OCI-LY7 (cell line): Measurements from ENCODE around the gene PCCA. TPM values are rescaled to one million over a fixed set of nuclear protein-coding genes. Genes with fewer than 3 reads are reported as not detected.

Experiments
- BruUV-seq: library from RNA; stranded (reverse); fragments of 400-500 nt; replicated peaks from 2 replicates; lab custom pipeline; 2021; lab: Mats Ljungman, UMichigan
- CTCF ChIA-PET: fragments of 300-600 bp; sonication (Branson Sonifier 250); formaldehyde crosslinking; loops from one replicate; lab custom pipeline; 2022; ENCODE audit warnings: antibody characterized with exemption; ENCODE audit not compliant: unreplicated experiment; lab: Charles Lee
- POLR2A ChIA-PET: fragments of 300-600 bp; sonication (Branson Sonifier 250); formaldehyde crosslinking; loops from one replicate; lab custom pipeline; 2022; ENCODE audit warnings: antibody characterized with exemption; lab: Charles Lee
- DNase-seq: peaks from one replicate; pipeline ENCODE4 v3.0.0-alpha.2; 2015; ENCODE audit warnings: low spot score
- H2AFZ ChIP-seq: fragments of 200-600 bp; sonication (generic), shearing (Covaris generic); 2 replicates; pipeline ENCODE4 v1.6.1; 2014; ENCODE audit warnings: mild to moderate bottlenecking, antibody characterized with exemption, low read length, moderate library complexity
- H3K27ac ChIP-seq: fragments of 200-600 bp; sonication (generic); 2 replicates; pipeline ENCODE4 v1.5.1; 2014; ENCODE audit warnings: mixed run types, low read depth, mild to moderate bottlenecking, moderate library complexity, low read length, inconsistent platforms; ENCODE audit not compliant: poor library complexity, severe bottlenecking
- H3K36me3 ChIP-seq: fragments of 200-600 bp; sonication (generic); 2 replicates; pipeline ENCODE4 v1.6.1; 2014; ENCODE audit warnings: mild to moderate bottlenecking, antibody characterized with exemption, low read length, moderate library complexity, mixed read lengths; ENCODE audit not compliant: insufficient read depth
- H3K4me1 ChIP-seq: fragments of 200-600 bp; sonication (generic); 2 replicates; pipeline ENCODE4 v1.5.1; 2014; ENCODE audit warnings: mild to moderate bottlenecking, low read length; ENCODE audit not compliant: insufficient read depth, poor library complexity, severe bottlenecking
- H3K4me2 ChIP-seq: fragments of 200-600 bp; sonication (generic); 2 replicates; pipeline ENCODE4 v1.6.1; 2014; ENCODE audit warnings: mild to moderate bottlenecking, low read length
- H3K4me3 ChIP-seq: fragments of 200-600 bp; sonication (generic); 2 replicates; pipeline ENCODE4 v1.5.1; 2014; ENCODE audit warnings: mild to moderate bottlenecking, low read depth, low read length; ENCODE audit not compliant: poor library complexity, severe bottlenecking
- H3K79me2 ChIP-seq: fragments of 200-600 bp; sonication (generic); 2 replicates; pipeline ENCODE4 v1.6.1; 2016; ENCODE audit warnings: low read depth, mild to moderate bottlenecking, low read length, moderate library complexity, mixed read lengths; ENCODE audit not compliant: insufficient read depth
- H3K9me2 ChIP-seq: fragments of 200-600 bp; sonication (generic); 2 replicates; pipeline ENCODE4 v1.6.1; 2016; ENCODE audit warnings: mild to moderate bottlenecking, low read length, mixed read lengths; ENCODE audit not compliant: insufficient read depth
- H3K9me3 ChIP-seq: fragments of 200-600 bp; sonication (generic); 2 replicates; pipeline ENCODE4 v1.6.1; 2014; ENCODE audit warnings: mild to moderate bottlenecking, mixed run types, low read length, mixed read lengths
- H4K20me1 ChIP-seq: fragments of 200-600 bp; sonication (generic); 2 replicates; pipeline ENCODE4 v1.6.1; 2014; ENCODE audit warnings: mild to moderate bottlenecking, antibody characterized with exemption, low read length, moderate library complexity, mixed read lengths; ENCODE audit not compliant: insufficient read depth
- CTCF ChIP-seq: fragments of 200-600 bp; sonication (generic); conservative IDR thresholded peaks from 2 replicates; pipeline ENCODE4 v1.5.1; 2014; ENCODE audit warnings: mild to moderate bottlenecking, antibody characterized with exemption, low read length, moderate library complexity, mixed read lengths
- EZH2phosphoT487 ChIP-seq: fragments of 200-600 bp; sonication (generic); IDR thresholded peaks from 2 replicates; pipeline ENCODE4 v1.6.1; 2018; ENCODE audit warnings: low read depth, borderline replicate concordance, mild to moderate bottlenecking, mixed run types, antibody characterized with exemption, low read length, moderate library complexity, mixed read lengths
- intact Hi-C: fragments of 100-400 bp; cut with micrococcal nuclease; formaldehyde crosslinking; loops from one replicate; pipeline ENCODE4 v1.10.0; 2022; ENCODE audit not compliant: unreplicated experiment
- total RNA-seq, 2 experiments: library from RNA; depleted of rRNA in 1 of 2; stranded (reverse); fragments of >200 nt in 1 of 2; shearing (Covaris generic) in 1 of 2; gene quantifications; 2 replicates each; pipeline ENCODE4 v1.2.3, GENCODE V29; 2014 to 2022

PCCA gene
- total RNA-seq, 2 experiments from 2014 or later: 2.7 to 7.2 TPM

GRCh38 chr13:100512422-100512821 is 423.5 kb downstream of the PCCA start:
- Histone ChIP-seq H3K4me3 (no peak overlapping the region), H2AFZ (no peak overlapping the region), H3K36me3 (no peaks in the 10 kb centered on the region), H3K79me2 (no peaks in the 10 kb centered on the region), H3K9me3 (no peaks in the 10 kb centered on the region), H4K20me1 (no peaks in the 10 kb centered on the region), H3K4me2 (no peak overlapping the region), H3K9me2 (no peaks in the 10 kb centered on the region), H3K4me1 (no peaks in the 10 kb centered on the region), H3K27ac (no peak overlapping the region)
- BruUV-seq: no TSS peak
- intact Hi-C loops: loop anchor here (10.0 kb wide), 2 partner anchors 858 to 1068 kb away; no protein-coding TSS in a partner anchor
- ChIA-PET POLR2A (no interaction called here), CTCF (no interaction called here)
- TF ChIP-seq EZH2phosphoT487: no peak
- no peak for TF ChIP-seq CTCF
- no peak for DNase-seq

- H3K36me3 ChIP-seq: no peaks in the 10 kb centered on the region
- no peak overlapping the region for H3K4me3 ChIP-seq
- intact Hi-C loops: loop anchor here (10.0 kb wide), 2 partner anchors 858 to 1068 kb away; no protein-coding TSS in a partner anchor
- no peak for TF ChIP-seq EZH2phosphoT487
- TF ChIP-seq CTCF: no peak
- no peak overlapping the region for H3K27ac ChIP-seq
- no peaks in the 10 kb centered on the region for H4K20me1 ChIP-seq
- no peak overlapping the region for H2AFZ ChIP-seq
- ChIA-PET POLR2A (interaction anchor here (0.5 kb wide), 1 partner anchor 1380 kb away, joined by 3 read pairs; no protein-coding TSS in a partner anchor), CTCF (no interaction called here)
- no peaks in the 10 kb centered on the region for H3K9me3 ChIP-seq
- H3K4me2 ChIP-seq: no peak overlapping the region
- H3K4me1 ChIP-seq: no peaks in the 10 kb centered on the region
- no peaks in the 10 kb centered on the region for H3K79me2 ChIP-seq
- H3K9me2 ChIP-seq: no peaks in the 10 kb centered on the region
- DNase-seq: no peak
- BruUV-seq: no TSS peak
Observed at GRCh38 chr13:100513171-100513570, 424.3 kb downstream of the PCCA start.

- H3K9me3 ChIP-seq: no peaks in the 10 kb centered on the region
- no peaks in the 10 kb centered on the region for H3K4me1 ChIP-seq
- no peaks in the 10 kb centered on the region for H3K9me2 ChIP-seq
- no TSS peak for BruUV-seq
- intact Hi-C loops: loop anchor here (2.0 to 10.0 kb wide), 3 partner anchors 597 to 1069 kb away; no protein-coding TSS in a partner anchor
- H3K79me2 ChIP-seq: no peaks in the 10 kb centered on the region
- H3K36me3 ChIP-seq: no peaks in the 10 kb centered on the region
- no peak overlapping the region for H2AFZ ChIP-seq
- no peak overlapping the region for H3K27ac ChIP-seq
- TF ChIP-seq EZH2phosphoT487 (no peak), CTCF (no peak)
- no peak for DNase-seq
- ChIA-PET POLR2A (no interaction called here), CTCF (no interaction called here)
- H3K4me3 ChIP-seq: no peak overlapping the region
- no peak overlapping the region for H3K4me2 ChIP-seq
- no peaks in the 10 kb centered on the region for H4K20me1 ChIP-seq
Observed at GRCh38 chr13:100513987-100514670, 425.2 kb downstream of the PCCA start.
